ENCODE data around the gene ZBTB39.
"Not testable (repeated sequence)": the region's sequence is repeated elsewhere in the genome, so short reads cannot be mapped to it uniquely, and the experiment has no call there.

The ZBTB39 gene

GRCh38 chr12:57005980-57006808, at the start of gene ZBTB39:
Gene ZBTB39, minus strand, starts transcription at chr12:57006546. Its CDS starts 1,629 bp downstream, at chr12:57004917.
- peak; percentile 55 for DNase-seq

- no peak for DNase-seq
Observed at GRCh38 chr12:57055824-57056223, 49.5 kb upstream of the ZBTB39 start.

DNA sequence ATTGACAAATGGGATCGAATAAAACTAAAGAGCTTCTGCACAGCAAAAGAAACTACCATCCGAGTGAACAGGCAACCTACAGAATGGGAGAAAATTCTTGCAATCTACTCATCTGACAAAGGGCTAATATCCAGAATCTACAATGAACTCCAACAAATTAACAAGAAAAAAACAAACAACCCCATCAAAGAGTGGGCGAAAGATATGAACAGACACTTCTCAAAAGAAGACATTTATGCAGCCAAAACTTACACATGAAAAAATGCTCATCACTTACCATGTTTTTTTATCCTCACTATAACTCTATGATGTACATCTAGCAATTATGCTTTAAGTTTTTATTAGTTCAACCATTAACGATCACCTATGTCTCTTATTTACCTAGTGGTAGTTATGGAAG, 47.6 kb upstream of the ZBTB39 start:
- not testable (repeated sequence) for DNase-seq

DNA sequence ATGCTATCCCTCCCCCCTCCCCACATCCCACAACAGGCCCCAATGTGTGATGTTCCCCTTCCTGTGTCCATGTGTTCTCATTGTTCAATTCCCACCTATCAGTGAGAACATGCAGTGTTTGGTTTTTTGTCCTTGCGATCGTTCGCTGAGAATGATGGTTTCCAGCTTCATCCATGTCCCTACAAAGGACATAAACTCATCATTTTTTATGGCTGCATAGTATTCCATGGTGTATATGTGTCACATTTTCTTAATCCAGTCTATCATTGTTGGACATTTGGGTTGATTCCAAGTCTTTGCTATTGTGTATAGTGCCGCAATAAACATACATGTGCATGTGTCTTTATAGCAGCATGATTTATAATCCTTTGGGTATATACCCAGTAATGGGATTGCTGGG, 46.8 kb upstream of the ZBTB39 start:
- DNase-seq: not testable (repeated sequence)

- no peak for DNase-seq
Observed at GRCh38 chr12:57051011-57051410, 44.7 kb upstream of the ZBTB39 start.

- no peak for DNase-seq
Observed at GRCh38 chr12:57049890-57050289, 43.5 kb upstream of the ZBTB39 start, which contains the start of gene MYO1A. Gene MYO1A, minus strand, starts transcription at chr12:57050129. Its CDS starts 1,806 bp downstream, at chr12:57048323.

DNA sequence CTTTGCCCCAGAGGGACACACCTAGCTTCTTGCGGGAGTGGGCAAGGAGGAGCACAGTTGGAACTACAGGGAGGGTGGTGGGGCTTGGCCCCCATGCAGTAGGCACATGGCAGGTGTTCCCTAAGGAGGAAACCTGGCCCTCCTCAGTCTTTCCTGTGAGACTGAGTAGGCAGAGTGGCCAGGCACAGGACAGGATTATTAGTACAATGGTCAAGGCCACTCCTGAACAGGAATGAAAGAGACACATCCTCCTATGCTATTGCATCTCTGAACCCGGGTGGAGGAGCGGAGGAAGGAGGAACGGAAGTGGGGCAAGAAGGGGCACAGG, 42.7 kb upstream of the ZBTB39 start:
- DNase-seq: no peak

GRCh38 chr12:57048423-57049118, 42.2 kb upstream of the ZBTB39 start:
- no peak for DNase-seq

DNA sequence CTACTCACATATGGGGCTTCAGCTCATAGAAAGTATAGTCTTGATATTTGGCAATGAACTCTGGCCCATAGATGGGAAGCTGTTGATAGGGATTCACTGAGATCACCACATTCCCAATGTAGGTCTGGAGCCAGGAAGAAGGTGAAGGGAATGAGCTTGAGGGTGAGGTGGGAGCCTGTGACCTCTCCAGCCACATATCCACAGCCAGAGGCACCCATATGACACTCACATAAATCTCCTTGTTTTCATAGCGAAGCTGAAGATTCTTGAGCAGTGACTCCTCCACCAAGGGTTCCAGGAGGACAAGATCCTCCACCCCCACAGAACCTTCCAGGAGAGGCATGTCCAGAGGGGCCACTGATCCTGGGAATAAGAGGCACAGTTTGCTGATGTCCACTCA, 41.6 kb upstream of the ZBTB39 start:
- no peak for DNase-seq

DNA sequence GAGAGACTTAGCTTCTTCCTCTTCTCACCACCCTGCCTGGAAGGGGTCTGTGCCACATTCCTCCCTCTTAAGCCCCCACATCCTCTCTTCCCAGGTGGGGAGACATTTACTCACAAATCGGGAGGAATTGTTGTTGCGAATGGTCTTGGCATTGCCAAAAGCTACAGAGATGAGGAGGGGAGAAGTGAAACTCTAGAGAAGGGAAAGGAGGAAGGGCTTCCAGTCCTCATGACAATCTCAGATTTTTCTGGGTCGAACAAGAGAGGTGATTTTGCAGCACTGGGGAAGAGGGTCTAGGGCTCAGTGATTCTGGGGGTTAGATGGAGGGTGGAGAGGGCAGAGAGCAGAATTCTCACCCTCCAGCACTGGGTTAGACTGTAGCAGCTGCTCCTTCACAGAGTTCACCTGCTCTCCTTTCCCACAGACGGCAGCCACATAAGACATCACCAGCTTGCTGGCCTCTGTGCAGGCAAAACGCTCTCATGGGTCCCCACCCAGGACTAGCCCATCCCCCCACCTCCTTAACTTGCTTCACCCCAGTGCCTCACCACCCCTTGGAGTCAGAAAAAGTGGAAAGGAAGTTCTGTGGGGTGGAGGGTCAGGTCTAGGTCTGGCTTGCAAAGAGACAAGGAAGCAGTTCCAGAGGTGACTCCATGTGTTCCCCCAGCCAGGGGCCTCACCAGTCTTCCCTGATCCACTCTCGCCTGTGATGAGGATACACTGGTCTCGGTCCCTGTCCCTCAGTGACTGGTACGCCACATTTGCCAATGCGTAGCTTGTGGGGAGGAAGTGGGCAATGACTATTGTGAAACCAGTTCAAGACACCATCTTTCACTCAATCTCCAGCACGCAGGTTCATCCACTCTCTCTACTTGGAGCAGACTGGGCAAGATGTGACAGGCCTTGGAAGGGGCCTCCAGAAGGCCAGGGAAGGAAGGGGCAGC, 40.9 kb upstream of the ZBTB39 start:
- no peak for DNase-seq

DNA sequence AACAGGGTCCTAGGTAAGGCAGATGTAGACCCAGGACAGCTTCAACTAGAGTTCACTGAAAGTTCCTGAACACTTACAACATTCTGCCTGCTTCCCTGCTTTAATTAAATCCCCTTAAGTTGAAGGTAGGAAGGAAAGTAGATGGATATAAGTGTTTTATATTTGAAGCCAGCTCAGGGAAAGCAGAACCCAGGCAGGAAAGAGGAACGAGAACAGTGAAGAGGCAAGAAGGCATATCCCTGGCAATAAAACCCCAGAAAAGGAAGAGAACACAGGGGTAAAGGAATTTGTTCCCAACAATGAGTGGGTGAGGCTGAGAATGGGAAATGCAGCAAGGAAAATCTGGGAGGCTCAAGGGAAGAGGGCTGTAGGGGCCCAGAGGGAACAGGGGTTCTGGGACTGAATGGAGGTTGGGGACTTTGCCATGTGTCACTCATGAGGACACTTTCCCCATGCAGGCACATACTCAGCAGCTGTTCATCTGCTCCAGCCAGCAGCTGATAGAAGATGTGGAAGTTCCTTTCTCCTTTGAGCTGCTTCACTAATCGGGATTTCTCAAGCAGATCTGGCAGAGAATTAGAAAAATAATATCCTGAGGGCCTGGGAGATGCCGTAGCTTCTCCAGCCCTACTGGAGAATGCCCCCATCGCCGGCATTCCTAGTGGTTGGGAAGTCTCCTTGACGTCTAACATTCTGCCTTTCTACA, 39.9 kb upstream of the ZBTB39 start:
- no peak for DNase-seq

DNA sequence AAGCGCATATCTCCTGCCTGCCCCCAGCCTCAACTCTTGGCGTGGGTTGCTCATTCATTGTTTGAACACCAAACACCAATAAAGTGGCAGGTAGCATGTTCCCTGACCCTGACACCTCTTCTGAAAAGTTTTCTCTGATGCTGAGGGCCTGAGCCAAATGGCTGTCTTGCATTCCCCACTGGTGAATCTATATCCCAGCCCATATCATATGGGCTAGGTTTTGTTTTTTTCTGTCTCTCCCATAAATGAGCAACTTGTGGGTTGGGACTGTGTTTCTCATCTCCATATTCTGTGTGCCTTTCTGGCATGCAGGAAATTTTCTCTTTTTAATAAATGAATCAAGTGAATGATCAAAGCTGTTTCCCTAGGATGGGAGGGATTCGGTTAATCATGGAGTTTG, 38.5 kb upstream of the ZBTB39 start:
- DNase-seq: no peak

- DNase-seq: no peak
Observed at GRCh38 chr12:57044468-57044867, 38.1 kb upstream of the ZBTB39 start.

DNA sequence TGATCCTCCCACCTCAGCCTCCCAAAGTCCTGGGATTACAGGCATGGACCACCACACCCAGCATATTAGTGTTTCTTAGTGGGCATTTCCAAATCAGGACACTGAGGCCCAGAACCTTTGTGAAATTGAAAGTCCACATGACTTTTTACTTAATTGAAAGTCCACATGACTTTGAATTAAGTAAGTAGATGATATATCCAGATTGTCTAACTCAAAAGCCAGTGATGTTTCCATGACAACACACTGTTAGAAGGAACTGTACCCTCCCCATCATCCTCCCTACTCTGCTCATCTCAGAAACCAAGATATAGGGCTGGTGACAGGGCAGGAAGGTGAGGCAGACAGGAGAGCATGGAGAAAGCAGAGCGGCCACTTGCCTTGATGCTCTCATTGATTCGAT, 36.3 kb upstream of the ZBTB39 start:
- DNase-seq: no peak

- DNase-seq: no peak
Observed at GRCh38 chr12:57040750-57041149, 34.4 kb upstream of the ZBTB39 start.

DNA sequence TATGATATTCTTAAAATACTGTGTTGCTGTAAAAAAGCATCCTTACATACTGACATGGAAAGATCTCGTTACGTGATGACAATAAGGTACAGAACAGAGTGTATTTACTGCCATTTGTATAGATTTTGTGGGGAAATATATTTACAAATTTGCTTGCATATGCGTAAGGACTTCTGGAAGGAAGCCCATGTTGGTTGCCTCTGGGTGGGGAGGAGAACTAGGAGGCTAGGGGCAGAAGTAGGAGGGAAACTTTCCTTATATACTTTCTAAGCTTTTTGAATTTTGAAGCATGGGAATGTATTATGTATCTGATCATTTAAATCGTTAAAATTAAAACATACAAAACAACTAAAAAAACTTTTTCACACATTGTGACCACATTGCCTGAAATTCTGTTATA, 33.9 kb upstream of the ZBTB39 start:
- no peak for DNase-seq

- DNase-seq: peak; percentile 86
Observed at GRCh38 chr12:57039016-57039798, 32.9 kb upstream of the ZBTB39 start.

GRCh38 chr12:57037264-57037663, 30.9 kb upstream of the ZBTB39 start:
- DNase-seq: no peak

GRCh38 chr12:57033431-57033830, 27.1 kb upstream of the ZBTB39 start:
- DNase-seq: no peak

DNA sequence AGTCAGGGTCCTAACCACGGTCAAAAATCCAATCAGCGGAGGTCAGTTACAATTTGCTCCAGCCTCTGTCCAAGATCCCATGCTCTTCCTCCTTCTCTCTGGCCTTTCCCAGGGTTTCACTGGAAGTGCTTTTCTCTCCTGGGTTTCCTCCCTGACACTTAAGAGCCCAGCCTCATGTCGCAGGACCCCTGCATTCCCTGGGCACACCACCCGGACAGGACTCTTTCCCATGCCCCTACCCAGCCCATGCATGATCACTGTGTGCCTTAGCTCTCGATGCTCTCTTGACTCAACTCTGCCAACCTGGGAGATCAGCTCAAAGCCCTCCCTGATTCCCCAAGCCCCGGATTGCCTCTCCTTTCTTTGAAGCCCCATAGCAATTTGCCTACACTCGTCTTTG, 25.4 kb upstream of the ZBTB39 start:
- no peak for DNase-seq

- DNase-seq: peak; percentile 73
Observed at GRCh38 chr12:57031138-57031725, 24.9 kb upstream of the ZBTB39 start.

Measured in hematopoietic multipotent progenitor cell treated with erythropoietin and hydrocortisone succinate and interleukin-3 and kit ligand, for 8 days (in vitro differentiated cells).